ENCODE measurements around the gene MRGPRD.

The MRGPRD gene

DNA sequence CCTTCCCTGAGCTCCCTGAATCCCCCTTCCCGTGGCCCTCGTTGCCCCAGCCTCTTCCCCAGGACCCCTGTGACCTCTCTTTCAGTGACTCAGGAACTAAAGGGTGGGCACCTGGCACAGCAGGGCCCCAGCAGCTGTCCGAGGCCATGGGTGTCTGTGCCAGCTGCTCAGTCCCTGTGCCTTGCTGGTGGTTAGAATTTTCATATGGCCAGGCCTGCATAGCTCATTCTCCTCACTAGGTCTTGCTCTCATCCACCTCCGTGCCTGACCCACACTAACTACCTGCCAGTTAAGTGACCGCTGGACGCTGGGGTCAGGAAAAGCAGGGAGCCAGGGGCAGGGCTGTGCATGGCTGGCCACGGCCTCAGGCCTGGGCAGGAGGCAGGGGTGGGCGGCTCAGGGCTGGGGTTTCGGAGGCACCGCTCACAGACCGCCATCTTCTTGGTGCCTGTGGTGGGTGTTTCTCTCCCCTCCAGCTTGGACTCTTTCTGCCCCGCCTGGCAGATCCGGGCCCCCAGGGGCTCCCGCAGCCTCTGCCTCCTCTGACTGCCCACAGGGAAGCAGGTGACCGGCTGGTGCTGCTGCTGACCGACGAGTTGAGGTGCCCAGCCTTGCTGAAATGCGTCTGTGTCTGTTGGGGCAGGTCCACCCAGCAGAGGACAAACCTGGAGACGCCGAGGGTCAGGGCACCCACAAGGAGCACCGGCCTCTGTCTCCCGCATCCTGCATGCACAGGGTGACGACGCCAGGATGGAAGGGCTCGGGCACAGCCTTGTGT lies 20.3 kb downstream of the MRGPRD start:
- Histone ChIP-seq H3K4me1 (ENCODE audit: insufficient read depth, low read length) (no peaks in the 10 kb centered on the region), H3K9me3 (ENCODE audit: control insufficient read depth, insufficient read depth, low read length) (no peaks in the 10 kb centered on the region), H3K36me3 (ENCODE audit: insufficient read depth, low read length) (no peaks in the 10 kb centered on the region), H3K9ac (ENCODE audit: low read depth, low read length) (no peak overlapping the region)

DNA sequence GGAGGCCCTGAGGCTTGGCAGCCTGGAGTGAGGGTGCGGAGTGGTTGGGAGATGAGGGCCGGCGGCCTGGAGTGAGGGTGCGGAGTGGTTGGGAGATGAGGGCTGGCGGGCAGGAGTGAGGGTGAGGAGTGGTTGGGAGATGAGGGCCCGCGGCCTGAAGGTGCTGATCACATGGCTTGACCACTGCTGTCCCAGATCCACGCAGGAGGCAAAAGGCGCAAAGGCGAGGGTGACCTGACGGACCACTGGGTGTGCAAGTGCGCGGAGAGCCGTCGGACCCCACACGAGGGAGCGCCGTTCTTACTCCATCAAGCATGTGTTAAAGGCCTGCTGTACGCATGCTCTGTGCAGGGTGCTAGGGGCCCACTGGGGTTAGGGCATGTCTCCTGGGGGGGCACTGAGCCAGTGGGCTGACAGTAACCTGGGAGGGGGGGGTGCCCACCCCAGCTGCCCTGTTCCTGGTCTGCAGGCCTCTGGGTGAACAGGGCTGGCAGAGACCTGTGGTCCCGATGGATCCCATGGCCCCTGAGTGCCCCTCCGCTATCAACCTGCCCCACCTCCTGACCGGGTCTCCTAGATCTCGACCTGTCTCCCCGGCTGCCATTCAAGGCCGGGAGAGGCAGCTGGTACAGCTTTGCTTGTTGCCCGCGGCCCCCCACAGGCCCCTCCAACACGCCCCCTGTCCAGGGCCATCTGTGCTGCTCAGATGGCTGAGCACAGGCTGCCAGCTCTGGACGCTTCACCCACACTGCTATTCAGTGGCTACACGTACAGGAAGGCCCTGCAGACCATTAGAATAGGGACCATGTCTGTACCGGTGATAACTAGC lies 21.1 kb downstream of the MRGPRD start:
- Histone ChIP-seq H3K9ac (ENCODE audit: low read depth, low read length) (no peak overlapping the region), H3K36me3 (ENCODE audit: insufficient read depth, low read length) (no peaks in the 10 kb centered on the region), H3K4me1 (ENCODE audit: insufficient read depth, low read length) (peaks cover 5% of the 10 kb centered on the region; the same call in 1 of the 2 replicates), H3K9me3 (ENCODE audit: control insufficient read depth, insufficient read depth, low read length) (no peaks in the 10 kb centered on the region)

DNA sequence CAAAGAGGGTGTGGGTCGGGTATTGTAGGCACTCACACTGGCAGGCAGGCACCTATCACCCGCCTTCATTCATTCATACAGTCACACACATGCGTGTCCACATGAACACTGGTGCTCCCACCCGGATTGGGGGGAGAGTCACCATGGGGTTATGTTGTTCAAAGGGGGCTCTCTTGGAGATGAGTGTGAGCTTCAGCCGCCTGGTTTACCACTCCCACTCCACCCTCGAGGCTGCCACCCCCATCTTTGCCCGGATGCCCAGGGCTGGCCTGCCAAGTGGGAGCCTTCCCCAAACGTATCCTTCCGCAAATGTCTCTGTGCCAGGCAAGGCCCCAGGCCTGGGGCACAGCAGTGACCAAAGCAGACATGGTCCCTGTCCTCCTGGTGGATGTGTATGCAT lies 22.6 kb downstream of the MRGPRD start:
- no peaks in the 10 kb centered on the region for H3K9me3 ChIP-seq (ENCODE audit: control insufficient read depth, insufficient read depth, low read length)
- peaks cover 5% of the 10 kb centered on the region; the same call in 1 of the 2 replicates for H3K4me1 ChIP-seq (ENCODE audit: insufficient read depth, low read length)
- no peak overlapping the region for H3K9ac ChIP-seq (ENCODE audit: low read depth, low read length)
- no peaks in the 10 kb centered on the region for H3K36me3 ChIP-seq (ENCODE audit: insufficient read depth, low read length)

DNA sequence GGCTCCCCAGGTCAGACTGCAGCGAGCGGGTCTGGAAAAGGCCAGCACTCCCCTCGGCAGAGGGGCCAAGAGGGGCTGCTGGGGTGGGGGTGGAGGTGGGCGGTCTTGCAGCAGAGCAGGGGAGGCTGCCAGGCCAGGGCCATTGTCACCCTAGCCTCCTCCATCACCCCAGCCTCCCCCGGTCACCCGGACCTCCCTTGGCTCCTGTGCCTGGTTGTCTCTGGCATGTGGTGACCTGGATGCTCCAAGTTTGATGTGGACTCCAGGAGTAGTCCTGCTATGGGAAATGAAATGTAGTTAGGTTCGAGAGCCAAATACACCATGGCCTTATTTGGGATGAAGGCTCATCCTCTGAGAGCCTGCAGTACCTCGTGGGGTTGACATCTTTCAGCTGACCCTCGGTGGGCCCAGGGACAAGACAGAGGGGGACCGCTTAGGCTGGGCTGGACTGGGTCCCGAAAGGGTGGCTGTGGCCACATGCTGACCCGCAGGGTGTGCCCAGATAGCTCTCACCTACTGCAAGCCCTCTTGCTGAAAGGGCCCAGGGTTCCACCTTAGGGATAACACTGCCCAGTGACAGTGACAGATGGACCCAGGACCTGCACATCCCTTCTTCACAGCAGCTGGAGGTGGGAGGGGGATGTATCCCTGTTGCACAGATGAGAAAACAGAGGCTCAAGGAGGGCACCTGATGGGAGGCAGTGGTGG lies 24.1 kb downstream of the MRGPRD start:
- Histone ChIP-seq H3K9ac (ENCODE audit: low read depth, low read length) (no peak overlapping the region), H3K9me3 (ENCODE audit: control insufficient read depth, insufficient read depth, low read length) (no peaks in the 10 kb centered on the region), H3K4me1 (ENCODE audit: insufficient read depth, low read length) (peaks cover 5% of the 10 kb centered on the region; the same call in 1 of the 2 replicates), H3K36me3 (ENCODE audit: insufficient read depth, low read length) (no peaks in the 10 kb centered on the region)

DNA sequence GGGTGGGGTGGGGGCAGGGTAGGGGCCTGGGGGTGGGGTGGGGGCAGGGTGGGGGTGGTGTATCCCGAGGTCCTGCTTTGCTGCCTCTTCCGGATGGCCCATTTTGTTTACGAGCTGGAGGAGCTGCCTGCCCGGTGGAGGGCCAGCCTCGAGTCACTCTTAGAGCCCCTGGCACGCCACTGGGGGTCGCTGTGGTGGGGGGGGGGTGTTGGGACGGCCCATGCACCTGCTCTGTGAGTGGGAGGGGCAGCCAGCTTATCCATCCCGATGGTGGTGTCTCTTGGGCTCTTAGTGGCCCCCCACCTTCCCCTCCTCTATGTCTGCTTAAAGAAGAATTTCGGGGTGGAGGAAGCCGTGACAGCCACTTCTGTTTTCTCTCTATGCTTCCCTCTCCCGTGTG lies 24.6 kb downstream of the MRGPRD start:
- Histone ChIP-seq H3K9ac (ENCODE audit: low read depth, low read length) (no peak overlapping the region), H3K4me1 (ENCODE audit: insufficient read depth, low read length) (peaks cover 6% of the 10 kb centered on the region; the same call in 1 of the 2 replicates), H3K36me3 (ENCODE audit: insufficient read depth, low read length) (no peaks in the 10 kb centered on the region), H3K9me3 (ENCODE audit: control insufficient read depth, insufficient read depth, low read length) (no peaks in the 10 kb centered on the region)

DNA sequence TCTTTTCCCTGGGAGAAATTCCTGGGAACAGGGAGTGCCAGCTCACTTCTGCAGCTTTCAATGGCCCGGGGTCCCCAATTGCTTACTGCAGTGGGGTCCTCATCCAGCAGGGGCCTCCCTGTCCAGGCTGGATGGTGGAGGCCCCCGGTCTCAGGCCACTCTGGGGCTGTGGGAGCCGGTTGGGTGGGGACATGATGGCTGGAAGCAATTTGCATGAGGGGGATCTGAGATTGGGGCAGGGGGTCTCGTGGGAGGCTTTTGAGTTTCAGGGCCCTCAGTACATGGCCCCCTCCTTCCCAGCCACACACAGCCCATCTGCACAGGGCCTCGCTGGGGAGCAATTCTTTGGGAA lies 25.2 kb downstream of the MRGPRD start:
- Histone ChIP-seq H3K9ac (ENCODE audit: low read depth, low read length) (no peak overlapping the region), H3K36me3 (ENCODE audit: insufficient read depth, low read length) (no peaks in the 10 kb centered on the region), H3K4me1 (ENCODE audit: insufficient read depth, low read length) (peaks cover 11% of the 10 kb centered on the region), H3K9me3 (ENCODE audit: control insufficient read depth, insufficient read depth, low read length) (no peaks in the 10 kb centered on the region)

DNA sequence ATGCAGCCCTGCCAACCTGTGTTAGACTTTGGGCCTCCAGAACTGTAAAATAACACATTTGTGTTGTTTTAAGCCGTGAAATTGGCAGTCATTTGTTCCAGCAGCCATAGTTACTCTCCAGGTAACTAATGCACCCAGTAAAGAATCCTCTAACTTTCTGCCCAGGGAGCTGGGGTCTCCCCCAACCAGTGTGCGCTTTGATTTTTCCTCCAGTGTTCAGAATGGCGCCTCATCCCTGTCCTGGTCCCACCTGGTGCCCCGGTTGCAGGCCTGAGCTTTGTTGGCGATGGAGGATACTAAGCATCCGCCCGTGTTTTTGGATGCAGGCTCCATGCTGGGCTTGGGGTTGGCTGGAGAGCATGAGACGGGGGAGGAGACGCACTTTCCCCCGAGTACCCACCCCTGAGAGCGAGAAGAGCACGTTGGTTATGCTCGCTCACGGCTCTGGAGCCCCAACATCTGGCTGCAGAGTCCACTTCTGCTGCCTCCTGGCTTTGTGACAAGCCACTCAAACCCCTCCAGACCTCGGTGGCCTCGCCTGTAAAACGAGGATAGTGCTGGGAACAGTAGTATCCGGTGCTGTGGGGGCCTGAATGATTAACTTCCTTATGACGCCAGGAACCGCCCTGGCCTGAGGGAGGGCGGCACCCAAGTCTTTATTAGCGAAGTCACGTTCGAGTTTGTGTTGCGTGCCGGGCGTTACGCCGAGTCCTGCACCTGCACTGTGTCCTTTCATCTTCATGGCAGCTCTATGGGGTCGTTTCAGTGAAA lies 25.8 kb downstream of the MRGPRD start:
- Histone ChIP-seq H3K9ac (ENCODE audit: low read depth, low read length) (no peak overlapping the region), H3K36me3 (ENCODE audit: insufficient read depth, low read length) (no peaks in the 10 kb centered on the region), H3K4me1 (ENCODE audit: insufficient read depth, low read length) (peaks cover 15% of the 10 kb centered on the region), H3K9me3 (ENCODE audit: control insufficient read depth, insufficient read depth, low read length) (no peaks in the 10 kb centered on the region)

DNA sequence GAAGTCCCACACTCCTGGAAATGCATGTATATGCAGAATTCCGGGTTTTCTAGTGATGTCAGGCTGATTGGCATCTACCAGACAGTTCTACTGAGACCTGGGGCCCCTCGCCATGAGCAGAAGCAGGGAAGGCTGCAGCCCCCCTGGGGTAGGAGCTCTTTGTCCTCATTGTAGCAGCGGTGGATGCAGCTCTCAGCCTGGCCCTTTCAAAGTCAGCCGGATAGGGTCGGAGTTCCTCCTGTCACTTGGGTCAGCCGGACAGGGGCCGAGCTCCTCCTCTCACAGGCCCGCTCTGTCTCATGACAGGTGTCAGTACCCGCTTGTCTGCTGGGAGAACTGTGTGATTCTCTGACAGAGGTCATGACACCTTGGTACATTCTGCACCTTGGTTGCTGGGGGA lies 30.0 kb downstream of the MRGPRD start:
- Histone ChIP-seq H3K9ac (ENCODE audit: low read depth, low read length) (no peak overlapping the region), H3K36me3 (ENCODE audit: insufficient read depth, low read length) (no peaks in the 10 kb centered on the region), H3K4me1 (ENCODE audit: insufficient read depth, low read length) (peaks cover 15% of the 10 kb centered on the region), H3K9me3 (ENCODE audit: control insufficient read depth, insufficient read depth, low read length) (no peaks in the 10 kb centered on the region)

DNA sequence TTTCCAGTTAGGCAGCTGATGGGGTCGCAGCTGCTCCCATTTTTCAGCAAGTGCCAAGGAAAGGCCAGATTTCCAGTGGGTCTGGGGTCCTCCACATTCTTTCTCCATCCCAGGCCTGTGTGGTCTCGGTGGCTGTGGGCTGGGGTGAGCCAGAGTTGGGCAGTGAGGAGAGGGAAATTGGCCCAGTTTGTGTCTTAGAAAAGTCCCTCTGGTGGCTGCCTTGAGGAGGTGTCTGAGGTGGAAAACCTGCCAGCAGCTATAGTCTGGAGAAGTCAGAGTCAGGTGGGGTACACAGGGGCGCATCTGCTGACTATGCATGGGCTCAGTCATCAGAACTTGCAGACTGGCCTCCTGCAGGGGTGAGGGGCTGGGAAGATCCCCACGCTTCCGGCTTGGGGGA lies 30.5 kb downstream of the MRGPRD start:
- no peaks in the 10 kb centered on the region for H3K36me3 ChIP-seq (ENCODE audit: insufficient read depth, low read length)
- peaks cover 13% of the 10 kb centered on the region for H3K4me1 ChIP-seq (ENCODE audit: insufficient read depth, low read length)
- H3K9ac ChIP-seq (ENCODE audit: low read depth, low read length), result no peak overlapping the region
- H3K9me3 ChIP-seq (ENCODE audit: control insufficient read depth, insufficient read depth, low read length), result no peaks in the 10 kb centered on the region

DNA sequence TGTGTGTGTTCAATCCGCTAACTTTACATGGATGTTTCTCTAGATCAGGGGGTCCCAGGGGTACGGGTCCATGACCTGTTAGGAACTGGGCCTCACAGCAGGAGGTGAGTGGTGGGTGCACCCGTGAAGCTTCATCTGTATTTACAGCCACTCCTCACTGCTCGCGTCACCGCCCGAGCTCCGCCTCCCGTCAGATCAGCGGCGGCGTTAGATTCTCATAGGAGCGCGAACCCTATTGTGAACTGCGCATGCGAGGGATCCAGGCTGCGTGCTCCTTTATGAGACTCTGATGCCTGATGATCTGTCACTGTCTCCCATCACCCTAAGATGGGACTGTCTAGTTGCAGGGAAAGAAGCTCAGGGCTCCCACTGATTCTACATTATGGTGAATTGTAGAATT lies 31.9 kb downstream of the MRGPRD start:
- no peak overlapping the region for H3K9ac ChIP-seq (ENCODE audit: low read depth, low read length)
- H3K36me3 ChIP-seq (ENCODE audit: insufficient read depth, low read length), result no peaks in the 10 kb centered on the region
- H3K4me1 ChIP-seq (ENCODE audit: insufficient read depth, low read length), result peaks cover 10% of the 10 kb centered on the region
- no peaks in the 10 kb centered on the region for H3K9me3 ChIP-seq (ENCODE audit: control insufficient read depth, insufficient read depth, low read length)

DNA sequence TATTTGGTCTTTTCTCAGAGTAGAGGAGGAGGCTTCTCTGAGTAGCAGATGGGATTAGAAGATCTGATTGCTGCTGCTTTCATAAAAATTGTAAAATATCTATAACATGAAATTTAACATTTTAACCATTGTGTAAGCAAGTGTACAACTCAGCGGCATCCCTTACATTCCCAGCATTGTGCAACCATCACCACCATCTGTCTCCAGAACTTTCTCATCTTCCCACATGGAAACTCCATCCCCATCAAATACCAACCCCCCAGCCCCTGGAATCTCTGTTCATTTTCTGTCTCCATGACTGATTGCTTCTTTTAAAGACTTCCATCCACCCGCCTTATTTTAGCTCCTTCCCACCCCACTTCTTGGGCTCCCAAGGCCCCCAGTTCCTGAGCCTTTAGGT lies 32.3 kb downstream of the MRGPRD start:
- H3K9me3 ChIP-seq (ENCODE audit: control insufficient read depth, insufficient read depth, low read length), result no peaks in the 10 kb centered on the region
- peaks cover 10% of the 10 kb centered on the region for H3K4me1 ChIP-seq (ENCODE audit: insufficient read depth, low read length)
- no peak overlapping the region for H3K9ac ChIP-seq (ENCODE audit: low read depth, low read length)
- no peaks in the 10 kb centered on the region for H3K36me3 ChIP-seq (ENCODE audit: insufficient read depth, low read length)

DNA sequence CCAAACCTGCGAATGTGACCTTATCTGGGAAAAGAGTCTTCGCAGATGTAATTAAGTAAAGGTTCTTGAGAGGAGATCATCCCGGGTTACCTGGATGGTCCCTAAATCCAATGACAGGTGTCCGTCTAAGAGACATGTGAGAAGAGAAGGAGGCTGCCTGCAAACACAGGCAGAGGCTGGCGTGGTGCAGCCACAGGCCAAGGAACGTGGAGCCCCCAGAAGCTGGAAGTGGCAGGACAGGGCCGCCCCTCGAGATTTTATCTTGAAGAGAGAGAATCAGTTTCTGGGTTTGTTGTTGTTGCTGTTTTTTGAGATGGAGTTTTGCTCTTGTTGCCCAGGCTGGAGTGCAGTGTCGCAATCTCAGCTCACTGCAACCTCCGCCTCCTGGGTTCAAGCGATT lies 33.6 kb downstream of the MRGPRD start:
- Histone ChIP-seq H3K9ac (ENCODE audit: low read depth, low read length) (no peak overlapping the region), H3K9me3 (ENCODE audit: control insufficient read depth, insufficient read depth, low read length) (no peaks in the 10 kb centered on the region), H3K4me1 (ENCODE audit: insufficient read depth, low read length) (peaks cover 10% of the 10 kb centered on the region), H3K36me3 (ENCODE audit: insufficient read depth, low read length) (no peaks in the 10 kb centered on the region)

DNA sequence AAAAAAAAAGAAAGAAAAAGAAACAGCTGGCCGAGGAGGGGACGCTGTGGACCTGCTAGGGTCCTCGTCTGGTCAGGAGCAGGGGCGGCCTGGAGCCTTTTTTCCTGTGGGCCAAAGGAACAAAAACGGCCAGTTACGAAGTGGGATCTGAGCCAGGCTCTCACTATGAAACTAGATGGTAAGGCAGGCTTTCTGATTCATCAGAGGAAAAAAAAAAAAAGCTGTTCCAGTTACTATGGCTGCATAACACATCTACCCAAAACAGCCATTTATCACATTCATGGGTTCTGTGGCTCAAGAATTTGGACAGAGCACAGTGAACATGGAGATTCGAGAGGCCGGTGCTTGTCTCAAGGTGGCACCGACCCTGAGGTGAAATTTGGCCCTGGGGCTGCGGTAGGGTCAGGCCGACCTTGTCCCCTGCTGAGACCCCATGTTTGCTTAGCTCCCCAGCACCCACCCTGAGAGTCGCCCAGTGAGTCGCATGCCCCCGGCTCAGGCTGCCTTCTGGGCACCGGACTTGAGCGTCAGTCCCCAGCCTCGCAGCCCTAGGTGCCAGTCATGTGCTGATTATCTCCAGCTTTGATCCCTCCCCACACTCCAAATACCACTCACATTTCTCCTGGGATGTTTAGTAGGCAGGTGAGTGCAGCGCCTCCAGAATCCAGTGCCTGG lies 34.2 kb downstream of the MRGPRD start:
- H3K9ac ChIP-seq (ENCODE audit: low read depth, low read length), result no peak overlapping the region

More for the DNA sequence above, 34.2 kb downstream of the MRGPRD start:
- Histone ChIP-seq H3K36me3 (ENCODE audit: insufficient read depth, low read length) (no peaks in the 10 kb centered on the region), H3K9me3 (ENCODE audit: control insufficient read depth, insufficient read depth, low read length) (no peaks in the 10 kb centered on the region), H3K4me1 (ENCODE audit: insufficient read depth, low read length) (peaks cover 10% of the 10 kb centered on the region)
